ENCODE data around the gene KLRB1.
"Not testable (repeated sequence)": the region's sequence is repeated elsewhere in the genome, so short reads cannot be mapped to it uniquely, and the experiment has no call there.

KLRB1 gene

DNA sequence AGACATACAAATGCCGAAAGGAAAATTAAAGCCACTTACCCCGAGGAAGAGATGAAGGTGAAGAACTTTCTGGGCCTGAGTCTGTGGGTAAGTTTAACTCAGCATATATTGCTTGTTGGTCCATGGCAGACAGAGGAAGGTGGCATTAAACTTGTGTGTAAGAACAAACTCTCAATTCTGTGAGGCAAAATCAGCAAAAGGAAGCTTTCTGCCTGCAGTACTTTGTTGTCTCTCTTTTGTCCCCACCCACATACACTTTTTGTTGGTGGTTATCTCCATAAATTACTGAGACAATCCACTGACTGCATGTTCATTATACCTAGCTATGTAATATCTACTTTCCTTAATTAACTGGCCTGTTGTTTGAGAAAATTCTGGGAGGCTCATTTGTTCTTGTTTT lies at the start of gene KLRB1:
Gene KLRB1, minus strand, starts transcription at position 201 of the 400 bp plus-strand sequence. Its CDS starts 77 bp downstream, at position 124.
- DNase-seq: no peak

DNA sequence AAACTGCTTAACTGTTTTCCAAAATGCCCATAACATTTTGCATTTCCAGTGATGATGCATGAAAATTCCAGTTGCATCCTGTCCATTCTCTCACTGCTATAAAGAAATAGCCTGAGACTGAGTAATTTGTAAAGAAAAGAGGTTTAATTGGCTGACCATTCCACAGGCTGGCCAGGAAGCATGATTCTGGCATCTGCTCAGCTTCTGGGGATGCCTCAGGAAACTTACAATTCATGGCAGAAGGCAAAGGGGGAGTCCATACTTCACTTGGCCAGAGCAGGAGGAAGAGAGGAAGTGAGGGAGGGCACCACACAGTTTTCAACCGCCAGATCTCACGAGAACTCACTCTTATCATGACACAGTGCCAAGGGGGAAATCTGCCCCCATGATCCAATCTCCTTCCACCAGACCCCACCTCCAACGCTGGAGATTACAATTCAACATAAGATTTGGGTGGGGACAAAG lies 43.6 kb upstream of the KLRB1 start:
- no peak for DNase-seq

DNA sequence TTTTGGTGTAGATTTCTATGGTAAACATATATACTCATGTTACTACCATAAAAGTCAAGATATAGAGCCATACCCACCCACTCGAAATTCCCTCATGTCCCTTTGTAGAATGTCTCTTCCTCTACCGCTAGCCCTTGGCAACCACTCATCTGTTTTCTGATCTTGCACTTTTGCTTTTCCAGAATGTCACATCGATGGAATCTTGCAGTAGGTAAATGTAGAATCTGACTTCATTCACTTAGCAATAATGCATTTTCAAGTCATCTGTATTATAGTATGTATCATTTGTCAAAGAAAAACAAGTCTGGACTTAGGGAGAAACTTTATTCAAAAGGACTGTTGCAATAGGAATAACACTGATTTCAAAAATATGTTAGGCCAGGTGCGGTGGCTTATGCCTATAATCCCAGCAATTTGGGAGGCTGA lies 42.4 kb upstream of the KLRB1 start:
- DNase-seq: no peak

DNA sequence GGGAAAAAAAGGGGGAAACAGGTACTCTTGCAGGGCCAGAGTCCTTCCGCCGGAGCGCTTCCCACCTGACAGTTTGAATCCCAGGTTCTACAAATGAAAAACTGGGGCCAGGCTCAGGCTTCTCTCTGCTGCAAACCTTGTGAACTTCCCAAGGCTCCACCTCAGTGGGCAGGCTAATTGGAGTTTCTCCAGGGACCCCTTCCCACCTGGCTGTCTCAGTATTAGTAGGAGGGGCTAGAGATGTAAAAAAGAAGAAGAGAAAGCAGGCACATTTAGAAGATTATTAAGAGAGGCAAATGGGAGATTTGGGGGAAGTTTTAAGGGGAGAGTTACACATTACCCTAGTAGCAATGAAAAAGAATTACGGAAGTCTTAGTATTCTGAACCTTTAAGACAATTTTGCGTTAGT lies 41.8 kb upstream of the KLRB1 start:
- no peak for DNase-seq

DNA sequence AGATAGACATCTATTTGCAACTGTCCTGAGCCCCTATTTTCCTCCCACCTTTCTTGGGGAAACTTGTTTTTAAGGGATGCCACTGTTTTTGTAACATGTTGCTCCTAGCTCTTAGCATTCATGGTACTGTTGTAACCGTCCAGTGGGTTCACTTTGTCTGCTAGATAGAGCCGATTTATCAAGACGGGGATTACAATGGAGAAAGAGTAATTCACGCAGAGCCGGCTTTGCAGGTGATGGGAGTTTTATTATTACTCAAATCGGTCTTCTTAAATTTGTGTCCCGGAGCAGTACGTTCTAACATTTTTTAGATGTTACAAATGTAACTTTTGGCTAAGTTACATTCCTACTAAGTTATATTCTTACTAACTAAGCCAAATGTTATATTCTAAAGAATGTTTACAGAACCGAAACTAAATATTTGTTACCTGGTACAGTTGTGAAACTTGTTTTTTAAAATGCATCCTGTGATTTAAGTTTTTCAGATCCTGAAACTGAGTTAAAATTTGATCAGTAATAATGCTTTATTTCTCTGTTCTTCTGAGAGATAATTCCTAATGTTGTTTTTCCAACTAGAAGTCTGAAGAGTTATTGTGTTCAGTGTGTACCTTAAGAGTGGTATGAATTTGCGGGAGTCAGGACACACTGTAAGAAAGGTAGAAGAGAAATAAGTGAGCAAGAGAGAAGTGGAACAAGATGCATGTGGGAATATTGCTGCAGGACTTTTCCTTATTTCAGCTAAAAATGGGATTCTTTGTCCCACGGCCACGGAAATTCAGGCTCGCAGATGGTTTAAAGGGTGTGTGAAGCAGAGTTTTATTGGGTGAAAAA lies 41.2 kb upstream of the KLRB1 start:
- no peak for DNase-seq

DNA sequence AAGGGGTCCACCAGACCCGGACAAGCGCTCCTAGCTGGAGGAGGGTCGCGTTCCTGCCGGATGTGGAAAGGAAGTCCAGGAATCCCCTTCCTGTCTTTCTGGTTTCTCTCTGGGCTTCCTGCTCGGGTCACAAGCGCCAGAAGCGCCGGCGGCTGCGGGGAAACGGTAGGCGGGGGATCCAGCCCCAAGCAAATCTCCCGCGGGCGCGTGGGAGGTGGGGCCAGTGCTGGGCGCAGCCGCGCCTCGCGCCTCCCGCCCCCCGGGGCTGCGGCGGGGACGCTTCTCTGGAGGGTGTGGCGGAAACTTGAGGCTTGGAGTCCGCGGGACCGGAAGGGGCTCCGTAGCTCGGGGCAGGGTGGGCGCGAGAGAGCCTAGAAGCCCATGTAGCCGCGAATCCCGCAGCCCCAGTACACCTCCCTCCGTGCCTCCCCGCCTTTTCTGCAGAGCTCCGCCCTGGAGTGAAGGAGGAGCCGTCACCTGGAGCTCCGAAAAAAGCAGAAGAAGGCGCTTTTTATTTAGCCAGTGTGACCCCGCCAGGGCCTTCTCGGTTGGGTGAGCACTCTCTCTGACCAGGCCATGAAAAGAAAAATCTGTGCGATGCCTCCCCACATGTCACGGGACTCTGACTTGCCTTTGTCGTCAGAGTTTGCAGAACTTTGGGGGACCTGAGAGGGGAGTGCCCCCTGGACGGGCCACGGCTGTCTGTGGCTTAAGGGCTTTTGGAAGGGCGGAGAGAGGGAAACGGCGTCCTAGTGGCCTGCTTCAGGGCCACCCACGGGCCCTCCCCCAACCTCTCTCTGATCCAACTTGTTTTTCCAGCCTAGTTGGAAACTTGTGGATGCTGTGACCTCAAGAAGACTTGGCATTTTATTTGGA lies 40.3 kb upstream of the KLRB1 start:
- DNase-seq: no peak

DNA sequence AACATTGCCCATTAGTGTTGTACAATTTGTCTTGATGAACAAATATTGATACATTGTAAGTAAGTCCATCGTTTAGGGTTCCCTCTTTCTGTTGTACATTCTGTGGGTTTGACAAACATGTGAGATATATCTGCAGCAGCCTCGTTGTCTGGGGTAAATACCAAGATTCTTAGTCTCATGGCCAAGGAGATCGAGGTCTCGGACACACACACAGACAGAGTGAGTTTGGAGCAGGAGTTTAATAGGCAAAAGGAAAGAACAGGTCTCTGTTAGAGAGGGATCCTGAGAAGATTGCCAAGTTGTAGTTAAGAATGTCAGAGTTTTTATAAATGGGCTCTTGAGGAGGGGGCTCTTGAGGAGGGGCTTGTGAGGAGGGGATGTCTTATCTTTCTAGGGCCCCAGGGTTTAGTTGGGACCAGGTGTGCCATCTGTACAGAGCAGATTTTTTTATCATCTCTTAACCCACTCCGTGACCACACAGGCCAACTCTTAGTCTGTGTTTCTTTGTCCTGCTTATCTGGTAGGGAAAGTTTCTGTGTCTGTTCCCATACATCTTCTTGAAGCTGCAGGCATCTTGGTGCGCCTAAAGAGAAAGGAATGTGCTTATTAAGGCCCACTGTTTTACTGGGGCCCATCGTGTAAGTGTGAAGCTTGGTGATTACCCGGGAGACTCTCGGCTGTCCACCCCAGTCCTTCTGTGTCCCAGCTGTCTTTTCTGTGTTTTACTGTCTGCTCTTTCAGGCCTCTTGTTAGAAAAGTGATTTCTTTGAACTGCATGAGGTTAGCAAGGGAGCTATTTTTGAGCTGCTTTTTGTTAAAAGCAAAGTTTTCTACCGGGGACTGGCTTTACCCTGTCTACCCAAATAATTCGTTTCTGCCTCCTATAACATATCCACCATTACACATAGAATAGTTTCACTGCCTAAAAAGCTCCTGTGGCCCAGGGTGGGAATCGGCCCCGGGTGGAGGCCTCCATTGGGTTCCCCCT lies 39.4 kb upstream of the KLRB1 start:
- DNase-seq: no peak

DNA sequence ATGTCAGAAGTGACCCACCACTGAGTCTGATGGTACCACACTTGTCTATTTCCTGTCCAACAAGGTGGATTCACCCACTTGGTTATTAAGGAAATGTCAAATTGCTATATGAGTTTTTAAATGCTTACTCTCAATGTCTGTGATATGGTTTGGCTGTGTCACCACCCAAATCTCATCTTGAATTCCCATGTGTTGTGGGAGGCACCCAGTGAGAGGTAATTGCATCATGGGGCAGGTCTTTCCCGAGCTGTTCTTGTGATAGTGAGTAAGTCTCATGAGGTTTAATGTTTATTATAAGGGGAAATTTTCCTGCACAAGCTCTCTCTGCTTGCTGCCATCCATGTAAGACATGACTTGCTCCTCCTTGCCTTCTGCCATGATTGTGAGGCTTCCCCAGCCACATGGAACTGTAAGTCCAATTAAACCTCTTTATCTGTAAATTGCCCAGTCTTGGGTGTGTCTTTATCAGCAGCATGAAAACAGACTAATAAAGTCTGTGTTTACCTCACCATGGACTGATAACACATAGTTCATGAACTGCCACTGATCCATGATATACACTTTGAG lies 37.4 kb upstream of the KLRB1 start:
- DNase-seq: not testable (repeated sequence)

DNA sequence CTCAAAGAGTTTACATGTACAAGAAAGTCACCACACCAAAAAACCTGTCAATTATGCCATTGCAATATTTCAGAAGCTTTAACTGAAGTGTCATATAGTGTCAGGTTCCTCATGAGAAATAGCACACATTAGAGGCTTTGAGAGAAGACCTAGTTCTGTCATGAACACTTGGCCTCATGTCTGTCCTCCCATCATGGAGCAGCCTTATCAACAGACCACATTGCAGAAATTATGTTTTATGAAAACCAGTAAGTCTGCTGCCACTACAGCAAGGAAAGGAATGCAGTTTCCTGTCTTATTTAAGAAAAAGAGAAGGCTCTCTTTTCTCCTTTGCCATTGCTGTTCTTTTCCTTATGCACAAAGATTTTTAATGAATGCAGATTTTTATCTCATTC lies 35.5 kb upstream of the KLRB1 start:
- DNase-seq: no peak

DNA sequence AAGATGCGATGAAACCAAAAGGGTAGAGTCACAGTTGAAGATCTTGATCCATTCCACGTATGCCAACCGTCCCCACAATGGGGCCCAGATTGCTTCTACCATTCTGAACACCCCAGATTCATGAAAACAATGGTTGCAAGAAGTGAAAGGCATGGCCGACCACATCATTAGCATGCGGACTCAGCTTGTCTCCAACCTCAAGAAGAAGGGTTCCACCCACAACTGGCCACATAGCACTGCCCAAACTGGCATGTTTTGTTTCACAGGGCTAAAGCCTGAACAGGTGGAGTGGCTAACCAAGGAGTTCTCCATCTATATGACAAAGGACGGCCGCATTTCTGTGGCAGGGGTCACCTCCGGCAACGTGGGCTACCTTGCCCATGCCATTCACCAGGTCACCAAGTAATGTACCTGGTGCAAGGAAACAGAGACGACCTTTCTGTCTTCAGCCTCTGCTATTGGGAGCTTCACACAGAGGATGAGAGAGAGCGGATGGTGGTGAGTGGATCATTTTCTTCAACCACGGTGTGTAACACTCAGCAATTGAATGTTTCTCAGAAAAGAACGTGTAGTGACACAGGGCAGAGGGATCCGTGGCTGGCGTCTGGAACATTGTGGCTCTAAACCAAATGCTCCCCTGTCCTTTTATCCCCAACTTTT lies 35.0 kb upstream of the KLRB1 start:
- no peak for DNase-seq

DNA sequence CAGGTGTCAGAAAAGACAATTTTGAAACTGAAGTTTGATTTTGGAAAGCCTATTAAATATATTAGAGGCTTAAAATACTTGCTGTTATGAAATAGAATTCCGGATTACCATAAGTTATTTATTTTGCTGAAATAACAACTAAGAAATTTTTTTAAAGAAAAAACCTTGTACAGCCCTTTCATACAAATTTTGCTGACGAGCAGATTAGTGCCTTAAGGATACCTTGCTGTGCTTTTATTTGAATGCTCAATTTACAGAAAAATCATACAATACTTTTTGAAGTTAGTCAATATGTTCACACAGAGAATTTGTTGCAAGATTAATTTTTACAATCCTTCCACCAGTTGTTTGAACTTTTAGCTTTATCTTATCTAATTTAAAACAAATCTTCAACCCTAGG lies 32.3 kb upstream of the KLRB1 start:
- DNase-seq: no peak

DNA sequence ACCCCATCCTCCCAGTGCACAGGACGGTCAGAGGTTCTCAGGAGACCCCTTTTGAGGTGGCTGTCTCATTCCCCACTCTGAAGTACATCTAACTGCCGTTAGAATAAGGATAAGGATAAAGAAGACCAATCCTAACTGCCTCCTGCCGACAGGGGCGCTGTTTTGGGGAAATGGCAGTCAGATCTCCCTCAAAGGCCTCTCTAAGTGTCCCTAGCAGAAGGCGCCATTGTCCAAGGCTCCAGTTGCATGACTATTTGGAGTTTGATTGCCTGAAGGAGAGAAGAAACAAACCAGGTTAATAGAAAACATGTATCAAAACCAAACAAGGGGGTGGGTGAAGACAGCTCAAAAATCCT lies 29.1 kb upstream of the KLRB1 start:
- no peak for DNase-seq

DNA sequence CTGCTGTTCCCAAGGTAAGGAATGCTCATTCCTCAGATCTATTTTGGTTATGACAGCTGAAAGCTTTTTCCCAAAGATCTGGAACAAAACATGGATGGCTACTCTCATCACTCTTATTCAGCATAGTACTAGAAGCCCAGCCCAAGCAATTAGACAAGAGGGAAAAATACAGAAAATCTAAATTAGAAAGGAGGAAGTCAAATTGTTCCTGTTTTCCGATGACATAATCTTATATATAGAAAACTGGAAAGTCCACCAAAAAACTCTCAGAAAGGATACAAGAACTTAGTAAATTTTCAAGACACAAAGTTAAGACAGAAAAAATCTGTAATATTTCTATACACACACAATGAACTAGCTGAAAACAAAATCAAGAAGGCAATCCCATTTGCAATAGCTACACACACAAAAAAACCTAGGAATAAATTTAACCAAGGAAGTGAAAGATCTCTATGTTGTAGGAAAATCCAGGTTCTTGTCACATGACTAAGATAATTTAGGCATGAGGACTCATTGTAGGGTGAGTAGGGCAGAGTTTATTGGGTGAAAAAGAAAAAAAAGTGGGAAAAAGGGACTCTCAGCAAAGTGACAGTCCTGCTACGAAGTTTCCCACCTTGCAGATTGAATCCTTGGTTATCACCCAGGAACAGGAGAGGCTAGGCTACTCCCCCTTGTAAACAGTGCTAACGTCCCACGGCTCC lies 28.6 kb upstream of the KLRB1 start:
- no peak for DNase-seq

DNA sequence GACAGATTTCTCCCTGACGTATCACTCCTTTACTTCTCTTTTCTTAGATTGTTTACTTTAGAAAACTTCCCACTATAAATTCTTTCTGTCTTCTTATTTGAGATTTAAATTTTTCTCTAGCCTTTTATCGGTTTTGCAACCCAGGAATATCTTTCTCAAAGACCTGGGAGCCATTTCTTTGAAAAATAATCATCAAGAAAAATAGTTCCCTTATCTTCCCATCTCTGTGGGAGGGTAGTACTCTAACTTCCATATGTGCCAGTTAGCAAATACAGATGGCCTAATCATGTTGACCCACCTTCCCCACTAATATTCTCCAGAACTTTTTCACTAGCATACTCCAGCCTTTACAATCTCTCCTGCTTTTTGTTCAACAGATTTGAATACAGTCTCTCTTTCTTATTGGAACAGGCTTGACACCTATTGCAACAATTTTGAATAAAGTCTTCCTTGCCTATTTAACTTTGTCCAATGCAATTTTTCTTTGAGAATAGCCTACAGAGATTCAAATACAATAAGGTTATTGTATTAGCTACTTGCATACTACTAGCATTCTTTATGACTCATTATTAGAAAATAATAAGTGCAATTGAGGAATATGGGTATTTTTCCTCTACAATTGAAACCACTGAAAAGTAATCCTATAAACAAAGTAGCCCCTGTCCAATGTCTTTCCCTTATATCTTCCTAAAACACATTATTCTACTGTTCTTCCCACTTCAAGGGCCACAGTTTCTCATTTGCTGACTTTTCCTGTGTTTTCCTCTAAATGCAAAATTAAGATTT lies 27.4 kb upstream of the KLRB1 start:
- DNase-seq: no peak

DNA sequence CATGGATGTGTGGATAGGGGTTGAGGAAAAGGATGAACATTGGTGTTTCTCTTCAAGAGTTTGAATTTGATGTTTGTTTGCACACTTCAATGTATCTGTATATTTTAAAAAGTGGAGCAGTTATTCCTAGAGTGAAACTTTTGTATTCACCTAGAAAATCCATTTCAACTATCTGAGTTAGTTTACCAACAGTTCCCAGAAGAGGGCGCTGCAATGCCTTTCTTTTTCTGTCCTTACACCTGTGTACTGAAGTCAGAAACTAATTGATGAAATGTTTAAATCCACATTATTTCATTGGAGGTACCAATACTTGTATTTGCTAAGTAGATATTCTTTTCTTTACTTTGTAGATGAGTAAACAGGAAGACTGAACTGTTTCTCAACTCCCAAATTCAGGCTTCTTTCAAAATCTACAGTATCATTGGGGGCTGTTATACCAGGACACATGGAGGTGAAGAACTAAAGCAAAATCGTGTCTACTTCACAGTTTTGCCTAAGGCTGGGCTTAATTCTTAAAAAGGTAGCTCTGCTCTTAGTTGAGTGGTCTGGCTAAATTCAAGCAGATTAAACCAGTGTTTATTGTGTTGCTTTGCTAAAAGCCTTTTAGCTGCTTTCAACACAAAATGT lies 26.6 kb upstream of the KLRB1 start:
- DNase-seq: peak in 1 of 2 experiments; percentile 1

DNA sequence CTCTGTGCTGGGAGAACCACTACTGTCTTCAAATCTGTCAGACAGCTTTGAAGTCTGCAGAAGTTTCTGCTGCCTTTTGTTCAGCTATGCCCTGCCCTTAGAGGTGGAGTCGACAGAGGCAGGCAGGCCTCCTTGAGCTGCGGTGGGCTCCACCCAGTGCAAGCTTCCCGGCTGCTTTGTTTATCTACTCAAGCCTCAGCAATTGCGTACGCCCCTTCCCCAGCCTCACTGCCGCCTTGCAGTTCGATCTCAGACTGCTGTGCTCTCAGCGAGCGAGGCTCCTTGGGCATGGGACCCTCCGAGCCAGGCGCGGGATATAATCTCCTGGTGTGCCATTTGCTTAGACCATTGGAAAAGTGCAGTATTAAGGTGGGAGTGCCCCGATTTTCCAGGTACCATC lies 25.1 kb upstream of the KLRB1 start:
- DNase-seq: no peak

DNA sequence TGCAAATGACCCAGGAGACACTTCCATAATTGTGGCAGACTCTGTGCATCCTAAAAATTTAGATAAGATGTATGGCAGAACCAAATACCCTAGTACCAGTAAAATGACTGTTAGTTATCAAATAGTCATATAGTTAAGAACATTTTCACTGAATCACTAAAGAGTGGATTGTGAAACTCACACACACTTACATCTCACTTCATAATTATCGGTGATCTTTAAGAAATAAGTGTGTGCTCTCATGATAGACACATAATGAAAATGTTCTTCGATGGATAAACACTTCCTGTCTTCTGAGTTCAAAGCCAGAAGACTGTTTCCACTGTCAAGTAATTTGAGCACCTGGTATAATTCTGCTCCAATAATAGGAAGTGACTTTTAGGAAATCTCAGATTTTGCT lies 19.1 kb upstream of the KLRB1 start:
- no peak for DNase-seq

DNA sequence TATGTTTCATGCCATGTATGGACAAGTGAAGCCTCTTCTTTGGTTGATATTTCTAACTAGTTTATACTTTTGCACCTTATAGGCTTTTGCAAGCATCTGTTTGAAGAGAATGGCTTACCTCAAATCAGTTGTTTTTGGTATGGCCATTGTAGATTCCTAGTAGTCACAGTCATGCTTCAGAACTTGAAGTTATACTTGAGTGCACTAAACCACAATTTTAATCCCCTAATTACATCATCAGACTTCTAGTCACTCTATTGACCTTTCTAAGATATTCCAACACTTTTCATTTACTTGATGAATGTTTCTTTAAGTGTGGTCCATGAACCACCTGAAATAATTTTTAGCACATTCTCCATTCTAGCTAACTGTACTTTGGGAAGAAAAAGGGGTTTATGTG lies 18.6 kb upstream of the KLRB1 start:
- DNase-seq: no peak

DNA sequence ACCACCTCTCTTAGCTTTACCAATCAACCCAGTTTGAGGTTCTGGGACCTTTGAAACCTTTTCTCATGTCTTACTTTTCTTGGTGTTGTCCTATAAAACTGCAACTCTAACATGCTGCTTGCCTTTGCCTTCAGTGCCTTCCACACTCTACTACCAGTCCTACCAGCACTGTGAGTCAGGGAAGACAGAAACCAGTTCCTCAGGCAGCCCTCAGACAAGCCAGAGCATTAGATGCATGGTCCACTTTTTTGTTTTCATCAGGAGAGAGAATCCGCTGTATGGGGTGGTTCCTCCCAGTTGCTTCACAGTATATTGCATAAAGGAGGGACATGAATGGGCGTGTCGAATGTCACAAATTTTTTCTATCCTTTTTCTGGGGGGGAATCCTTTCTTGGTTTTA lies 17.3 kb upstream of the KLRB1 start:
- no peak for DNase-seq
